Mucosa of descending colon (tissue), 3 donors: ENCODE results near the gene CLEC4A. TPM values are rescaled to one million over a fixed set of nuclear protein-coding genes. Genes with fewer than 3 reads are reported as not detected.
A peak's percentile ranks its signal among the peaks of the same experiment; 100 is the strongest.
"Not testable (repeated sequence)": the region's sequence is repeated elsewhere in the genome, so short reads cannot be mapped to it uniquely, and the experiment has no call there.

Experiments used
- ATAC-seq: fragments of 200-7000 bp; cut with Tn5 transposase; one replicate; pipeline ENCODE4 v1.9.1; 2020; ENCODE audit warnings: mild to moderate bottlenecking, moderate library complexity
- DNase-seq, 3 donors: peaks; one replicate each; pipeline ENCODE4 v3.0.0-alpha.2; 2020
- H3K36me3 ChIP-seq: fragments of 200-600 bp; one replicate; pipeline ENCODE4 v1.8.0; 2021; ENCODE audit warnings: low read depth, mild to moderate bottlenecking
- H3K4me1 ChIP-seq: fragments of 200-600 bp; one replicate; pipeline ENCODE4 v1.8.0; 2021; ENCODE audit warnings: low read depth, mild to moderate bottlenecking
- H3K4me3 ChIP-seq: fragments of 200-600 bp; one replicate; pipeline ENCODE4 v1.8.0; 2021; ENCODE audit warnings: mild to moderate bottlenecking
- H3K9me3 ChIP-seq: fragments of 200-600 bp; one replicate; pipeline ENCODE4 v1.8.0; 2021; ENCODE audit warnings: mild to moderate bottlenecking
- CTCF ChIP-seq: fragments of 200-600 bp; IDR thresholded peaks from one replicate; pipeline ENCODE4 v1.8.0; 2022; ENCODE audit warnings: antibody characterized with exemption, mild to moderate bottlenecking
- intact Hi-C, 2 donors: fragments of 100-400 bp; cut with DNase I in 1 of 2; cut with micrococcal nuclease in 1 of 2; formaldehyde crosslinking; loops; one replicate each; pipeline versions ENCODE4 v1.11.0 to v1.11.1; 2022; cut with DNase I, micrococcal nuclease
- total RNA-seq, 3 donors: library from RNA; stranded (reverse); fragmentation: NEBNext Ultra II Directional in 2 of 3; extraction: Animal tissue kit (Norgen Biotek cat#: 25700) in 2 of 3; gene quantifications; one replicate each; pipeline versions ENCODE4 v1.2.1 to v1.2.4, GENCODE V29; 2021 to 2023
- donor health status: DM: no; HTN: no; CAD: no; lungs with moderate emphysema.
- donor health status: DM: no; HTN: no; CAD: no.
- donor health status: DM: no; HTN: yes; CAD: no.

The CLEC4A gene
- total RNA-seq, 3 donors from 2014 or later: 0.70 to 1.1 (median 1.0) TPM

GRCh38 chr12:8108808-8109398 is 14.5 kb upstream of the CLEC4A start:
- peak; percentile 93 for TF ChIP-seq CTCF
- H3K36me3 ChIP-seq: no peaks in the 10 kb centered on the region
- intact Hi-C loops: no loop called here
- H3K9me3 ChIP-seq: peaks cover 7% of the 10 kb centered on the region
- DNase-seq (peak in 2 of 3 donors; percentile 73 to 87), ATAC-seq (peak; percentile 82)
- no peak overlapping the region for H3K4me3 ChIP-seq
- no peaks in the 10 kb centered on the region for H3K4me1 ChIP-seq

GRCh38 chr12:8113117-8113516 is 10.3 kb upstream of the CLEC4A start:
- DNase-seq, ATAC-seq, H3K4me1 ChIP-seq, intact Hi-C loops, H3K4me3 ChIP-seq, H3K9me3 ChIP-seq, H3K36me3 ChIP-seq: not testable (repeated sequence)

- ATAC-seq (no peak), DNase-seq (no peak)
- no peak for TF ChIP-seq CTCF
- H3K4me3 ChIP-seq: no peak overlapping the region
- no peaks in the 10 kb centered on the region for H3K9me3 ChIP-seq
- intact Hi-C loops: no loop called here
- H3K4me1 ChIP-seq: no peaks in the 10 kb centered on the region
- H3K36me3 ChIP-seq: no peaks in the 10 kb centered on the region
Observed at GRCh38 chr12:8120072-8120713, 3.2 kb upstream of the CLEC4A start.

GRCh38 chr12:8127138-8127537 is 3.7 kb downstream of the CLEC4A start:
- DNase-seq (no peak), ATAC-seq (no peak)
- Histone ChIP-seq H3K4me3 (no peak overlapping the region), H3K9me3 (no peaks in the 10 kb centered on the region), H3K4me1 (no peaks in the 10 kb centered on the region), H3K36me3 (no peaks in the 10 kb centered on the region)
- TF ChIP-seq CTCF: no peak
- intact Hi-C loops: no loop called here

GRCh38 chr12:8133636-8134397 is 10.4 kb downstream of the CLEC4A start:
- DNase-seq, intact Hi-C loops, ATAC-seq, H3K4me1 ChIP-seq, H3K4me3 ChIP-seq, H3K9me3 ChIP-seq, H3K36me3 ChIP-seq: not testable (repeated sequence)

- H3K4me3 ChIP-seq, DNase-seq, ATAC-seq, intact Hi-C loops, H3K36me3 ChIP-seq, H3K9me3 ChIP-seq, H3K4me1 ChIP-seq: not testable (repeated sequence)
Observed at GRCh38 chr12:8134398-8134930, 11.0 kb downstream of the CLEC4A start.

- H3K9me3 ChIP-seq, intact Hi-C loops, H3K4me1 ChIP-seq, H3K4me3 ChIP-seq, DNase-seq, ATAC-seq, H3K36me3 ChIP-seq: not testable (repeated sequence)
Observed at GRCh38 chr12:8141647-8142046, 18.2 kb downstream of the CLEC4A start.
